Placental pericyte (primary cell): ENCODE data around the gene THSD7B. TPM values are rescaled to one million over a fixed set of nuclear protein-coding genes. Genes with fewer than 3 reads are reported as not detected.

Experiments used
- small RNA-seq: library from RNA; depleted of rRNA; stranded (forward); fragments of <200 nt; gene quantifications from one replicate; pipeline ENCODE3, GENCODE V24; 2012; ENCODE audit warnings: low replicate concordance
- total RNA-seq: library from RNA; depleted of rRNA; stranded (reverse); fragments of >200 nt; gene quantifications from 2 replicates; pipeline ENCODE4 v1.2.3, GENCODE V29; 2012

The THSD7B gene, protein sequence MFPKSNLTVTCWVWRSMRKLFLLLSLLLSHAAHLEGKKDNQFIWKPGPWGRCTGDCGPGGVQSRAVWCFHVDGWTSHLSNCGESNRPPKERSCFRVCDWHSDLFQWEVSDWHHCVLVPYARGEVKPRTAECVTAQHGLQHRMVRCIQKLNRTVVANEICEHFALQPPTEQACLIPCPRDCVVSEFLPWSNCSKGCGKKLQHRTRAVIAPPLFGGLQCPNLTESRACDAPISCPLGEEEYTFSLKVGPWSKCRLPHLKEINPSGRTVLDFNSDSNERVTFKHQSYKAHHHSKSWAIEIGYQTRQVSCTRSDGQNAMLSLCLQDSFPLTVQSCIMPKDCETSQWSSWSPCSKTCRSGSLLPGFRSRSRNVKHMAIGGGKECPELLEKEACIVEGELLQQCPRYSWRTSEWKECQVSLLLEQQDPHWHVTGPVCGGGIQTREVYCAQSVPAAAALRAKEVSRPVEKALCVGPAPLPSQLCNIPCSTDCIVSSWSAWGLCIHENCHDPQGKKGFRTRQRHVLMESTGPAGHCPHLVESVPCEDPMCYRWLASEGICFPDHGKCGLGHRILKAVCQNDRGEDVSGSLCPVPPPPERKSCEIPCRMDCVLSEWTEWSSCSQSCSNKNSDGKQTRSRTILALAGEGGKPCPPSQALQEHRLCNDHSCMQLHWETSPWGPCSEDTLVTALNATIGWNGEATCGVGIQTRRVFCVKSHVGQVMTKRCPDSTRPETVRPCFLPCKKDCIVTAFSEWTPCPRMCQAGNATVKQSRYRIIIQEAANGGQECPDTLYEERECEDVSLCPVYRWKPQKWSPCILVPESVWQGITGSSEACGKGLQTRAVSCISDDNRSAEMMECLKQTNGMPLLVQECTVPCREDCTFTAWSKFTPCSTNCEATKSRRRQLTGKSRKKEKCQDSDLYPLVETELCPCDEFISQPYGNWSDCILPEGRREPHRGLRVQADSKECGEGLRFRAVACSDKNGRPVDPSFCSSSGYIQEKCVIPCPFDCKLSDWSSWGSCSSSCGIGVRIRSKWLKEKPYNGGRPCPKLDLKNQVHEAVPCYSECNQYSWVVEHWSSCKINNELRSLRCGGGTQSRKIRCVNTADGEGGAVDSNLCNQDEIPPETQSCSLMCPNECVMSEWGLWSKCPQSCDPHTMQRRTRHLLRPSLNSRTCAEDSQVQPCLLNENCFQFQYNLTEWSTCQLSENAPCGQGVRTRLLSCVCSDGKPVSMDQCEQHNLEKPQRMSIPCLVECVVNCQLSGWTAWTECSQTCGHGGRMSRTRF (N-terminal part only)
- total RNA-seq: under 0.01 TPM in 1 of 2 replicates, not detected in the other

GRCh38 chr2:136765256-136766072 is at the start of gene THSD7B:
Gene THSD7B, plus strand, starts transcription at chr2:136765545. Its CDS starts 116,634 bp downstream, at chr2:136882179.

Small RNA genes lying within 50 kb of the gene (small RNA-seq; reads per million reads assigned to genes)
- gene RF00019 (not detected), gene RNA5SP105 (not detected)
